Urothelium cell line (cell line): ENCODE measurements around the gene F10.

ENCODE experiments used
- DNase-seq: peaks from one replicate; pipeline ENCODE4 v3.0.0; 2011; ENCODE audit warnings: low spot score, mixed read lengths
- FAIRE-seq: peaks from 2 replicates; lab custom pipeline; 2011; peaks lifted over from hg19 to GRCh38; lab: Jason Lieb, UNC

F10 gene

GRCh38 chr13:113086031-113086750 lies 36.4 kb upstream of the F10 start:
- DNase-seq (no peak), FAIRE-seq (no peak)

- DNase-seq (no peak), FAIRE-seq (no peak)
Measured at GRCh38 chr13:113086991-113087922, 35.3 kb upstream of the F10 start.

- FAIRE-seq (no peak), DNase-seq (no peak)
Measured at GRCh38 chr13:113087923-113088690, 34.5 kb upstream of the F10 start.

- DNase-seq, result no peak
- FAIRE-seq, result no peak
Measured at GRCh38 chr13:113088691-113089020, 33.9 kb upstream of the F10 start.

- DNase-seq (no peak), FAIRE-seq (no peak)
Measured at GRCh38 chr13:113089693-113090414, 32.7 kb upstream of the F10 start.

GRCh38 chr13:113090415-113090770 lies 32.2 kb upstream of the F10 start:
- FAIRE-seq (no peak), DNase-seq (no peak)

GRCh38 chr13:113090806-113091205 lies 31.8 kb upstream of the F10 start:
- DNase-seq (no peak), FAIRE-seq (no peak)

GRCh38 chr13:113091211-113091771 lies 31.3 kb upstream of the F10 start:
- FAIRE-seq (no peak), DNase-seq (no peak)

- DNase-seq (no peak), FAIRE-seq (no peak)
Measured at GRCh38 chr13:113091891-113092775, 30.5 kb upstream of the F10 start.

GRCh38 chr13:113092776-113093579 lies 29.6 kb upstream of the F10 start:
- DNase-seq, result no peak
- no peak for FAIRE-seq

GRCh38 chr13:113093580-113094409 lies 28.8 kb upstream of the F10 start:
- no peak for FAIRE-seq
- no peak for DNase-seq

GRCh38 chr13:113094410-113094800 lies 28.2 kb upstream of the F10 start:
- DNase-seq (no peak), FAIRE-seq (no peak)

GRCh38 chr13:113095146-113096051 lies 27.2 kb upstream of the F10 start:
- FAIRE-seq (no peak), DNase-seq (no peak)

GRCh38 chr13:113096052-113096744 lies 26.4 kb upstream of the F10 start:
- FAIRE-seq, result no peak
- DNase-seq, result no peak

GRCh38 chr13:113096745-113097305 lies 25.8 kb upstream of the F10 start:
- FAIRE-seq (no peak), DNase-seq (no peak)

- DNase-seq (no peak), FAIRE-seq (no peak)
Measured at GRCh38 chr13:113097651-113098050, 24.9 kb upstream of the F10 start.
